Left kidney (tissue), 2 donors: ENCODE measurements around the gene TBC1D10B. TPM values are rescaled to one million over a fixed set of nuclear protein-coding genes. Genes with fewer than 3 reads are reported as not detected.
"Not testable (repeated sequence)": the region's sequence is repeated elsewhere in the genome, so short reads cannot be mapped to it uniquely, and the experiment has no call there.

Source experiments
- DNase-seq: peaks from one replicate; pipeline ENCODE4 v3.0.0-alpha.2; 2013
- polyA plus RNA-seq: library from polyadenylated mRNA; unstranded; fragments of 120-200 nt; gene quantifications from one replicate; pipeline ENCODE4 v1.2.1, GENCODE V29; 2013; ENCODE audit not compliant: insufficient read length

TBC1D10B gene
- polyA plus RNA-seq, 1 donor: 35.5 TPM

GRCh38 chr16:30335028-30335597 lies 35.2 kb downstream of the TBC1D10B start:
- DNase-seq: peak; percentile 72

GRCh38 chr16:30334473-30334989 lies 35.8 kb downstream of the TBC1D10B start:
- peak; percentile 69 for DNase-seq

- not testable (repeated sequence) for DNase-seq
These were observed 46.1 kb downstream of the TBC1D10B start for GRCh38 chr16:30324220-30324619.

- DNase-seq: not testable (repeated sequence)
These were observed 51.6 kb downstream of the TBC1D10B start for GRCh38 chr16:30318647-30319046.

GRCh38 chr16:30310937-30311336 lies 59.4 kb downstream of the TBC1D10B start:
- not testable (repeated sequence) for DNase-seq

- DNase-seq: not testable (repeated sequence)
These were observed 61.0 kb downstream of the TBC1D10B start for GRCh38 chr16:30309255-30309654.

Other genes with a start within 250 kb of the TBC1D10B start
- gene MAPK3, start 247.3 kb downstream of the TBC1D10B start, polyA plus RNA-seq: 73.6 TPM
- 7.3 TPM for gene CORO1A, start 186.9 kb downstream of the TBC1D10B start, polyA plus RNA-seq
- gene BOLA2B, start 176.8 kb downstream of the TBC1D10B start, polyA plus RNA-seq: 23.4 TPM
- gene SLX1A, start 176.6 kb downstream of the TBC1D10B start, polyA plus RNA-seq: 30.7 TPM
- gene SULT1A3, start 171.2 kb downstream of the TBC1D10B start, polyA plus RNA-seq: 15.8 TPM
- gene NPIPB13, start 122.0 kb downstream of the TBC1D10B start, polyA plus RNA-seq: 27.9 TPM
- gene CD2BP2, start 15.2 kb downstream of the TBC1D10B start, polyA plus RNA-seq: 53.5 TPM
- gene MYL11, start 4.3 kb upstream of the TBC1D10B start, polyA plus RNA-seq: 0.63 TPM
- 1.8 TPM for gene SEPTIN1, start 12.1 kb upstream of the TBC1D10B start, polyA plus RNA-seq
- 12.4 TPM for gene ZNF48, start 24.9 kb upstream of the TBC1D10B start, polyA plus RNA-seq
- gene ZNF771, start 37.1 kb upstream of the TBC1D10B start, polyA plus RNA-seq: 4.5 TPM
- 43.9 TPM for gene DCTPP1, start 59.5 kb upstream of the TBC1D10B start, polyA plus RNA-seq
- gene SEPHS2, start 75.4 kb upstream of the TBC1D10B start, polyA plus RNA-seq: 87.0 TPM
- 2.1 TPM for gene ITGAL, start 102.2 kb upstream of the TBC1D10B start, polyA plus RNA-seq
- 44.5 TPM for gene ZNF768, start 156.1 kb upstream of the TBC1D10B start, polyA plus RNA-seq
- 9.4 TPM for gene ZNF747, start 164.4 kb upstream of the TBC1D10B start, polyA plus RNA-seq
- 11.8 TPM for gene ZNF764, start 187.9 kb upstream of the TBC1D10B start, polyA plus RNA-seq
- 13.6 TPM for gene ZNF688, start 201.2 kb upstream of the TBC1D10B start, polyA plus RNA-seq
- gene ZNF785, start 215.2 kb upstream of the TBC1D10B start, polyA plus RNA-seq: 30.0 TPM
- 14.0 TPM for gene ZNF689, start 239.9 kb upstream of the TBC1D10B start, polyA plus RNA-seq